GM12891 (cell line): ENCODE data around the gene BPIFB6.

Experiments
- POLR2A ChIP-seq: IDR thresholded peaks from 2 replicates; pipeline ENCODE4 v1.6.1; 2011; ENCODE audit warnings: low read depth, low read length, control low read depth
- POLR2AphosphoS5 ChIP-seq: IDR thresholded peaks from 2 replicates; pipeline ENCODE4 v1.6.1; 2011; ENCODE audit warnings: low read depth, low read length, control low read depth
- POU2F2 ChIP-seq: IDR thresholded peaks from 2 replicates; pipeline ENCODE4 v1.6.1; 2011; ENCODE audit warnings: low read depth, mild to moderate bottlenecking, control low read depth, low read length, moderate library complexity
- SPI1 ChIP-seq: IDR thresholded peaks from 2 replicates; pipeline ENCODE4 v1.6.1; 2011; ENCODE audit warnings: low read depth, low read length, control low read depth
- TAF1 ChIP-seq: IDR thresholded peaks from 2 replicates; pipeline ENCODE4 v1.6.1; 2011; ENCODE audit warnings: low read depth, low read length, control low read depth

GRCh38 chr20:33068251-33068939, 36.9 kb downstream of the BPIFB6 start:
- TF ChIP-seq TAF1 (no peak), POLR2A (no peak), POLR2AphosphoS5 (no peak), SPI1 (no peak), POU2F2 (no peak)
